T-helper 2 cell treated with Interferon-gamma antibody and Interleukin-4, amounts not matched to agents 5 μg/mL and 100 μg/mL, for 36 hours (primary cell): Measurements from ENCODE around the gene THPO.

Source experiments
- DNase-seq: peaks from one replicate; pipeline ENCODE4 v3.0.0; 2021; ENCODE audit warnings: low spot score
- H3K27ac Mint-ChIP-seq: one replicate; pipeline ENCODE4 v1.8.0; 2021; ENCODE audit warnings: mild to moderate bottlenecking, mixed read lengths
- H3K27me3 Mint-ChIP-seq: one replicate; pipeline ENCODE4 v1.8.0; 2021; ENCODE audit warnings: low read depth, mixed read lengths
- H3K36me3 Mint-ChIP-seq: one replicate; pipeline ENCODE4 v1.8.0; 2021; ENCODE audit warnings: low read depth, mixed read lengths
- H3K4me1 Mint-ChIP-seq: one replicate; pipeline ENCODE4 v1.8.0; 2021; ENCODE audit warnings: low read depth, mixed read lengths
- H3K4me3 Mint-ChIP-seq: one replicate; pipeline ENCODE4 v1.8.0; 2022; ENCODE audit warnings: mild to moderate bottlenecking, moderate library complexity, mixed read lengths
- H3K9me3 Mint-ChIP-seq: one replicate; pipeline ENCODE4 v1.8.0; 2021; ENCODE audit warnings: mixed read lengths

The THPO gene

GRCh38 chr3:184333700-184334099 lies 44.3 kb downstream of the THPO start:
- Mint-ChIP-seq H3K4me1 (peaks cover 50% of the 10 kb centered on the region), H3K4me3 (peak overlapping the region; percentile 39), H3K27ac (peak overlapping the region; percentile 80), H3K27me3 (no peaks in the 10 kb centered on the region), H3K36me3 (peaks cover 54% of the 10 kb centered on the region), H3K9me3 (no peaks in the 10 kb centered on the region)
- no peak for DNase-seq

GRCh38 chr3:184333190-184333589 lies 44.8 kb downstream of the THPO start:
- Mint-ChIP-seq H3K27ac (peak overlapping the region; percentile 80), H3K4me1 (peaks cover 52% of the 10 kb centered on the region), H3K9me3 (no peaks in the 10 kb centered on the region), H3K36me3 (peaks cover 59% of the 10 kb centered on the region), H3K4me3 (no peak overlapping the region), H3K27me3 (no peaks in the 10 kb centered on the region)
- no peak for DNase-seq

- H3K4me3 Mint-ChIP-seq = no peak overlapping the region
- no peaks in the 10 kb centered on the region for H3K9me3 Mint-ChIP-seq
- H3K27me3 Mint-ChIP-seq = no peaks in the 10 kb centered on the region
- no peak for DNase-seq
- H3K4me1 Mint-ChIP-seq = peaks cover 46% of the 10 kb centered on the region
- H3K36me3 Mint-ChIP-seq = peaks cover 64% of the 10 kb centered on the region
- peak overlapping the region; percentile 80 for H3K27ac Mint-ChIP-seq
Observed at GRCh38 chr3:184332370-184333090, 45.5 kb downstream of the THPO start.

GRCh38 chr3:184328516-184328915 lies 49.5 kb downstream of the THPO start:
- Mint-ChIP-seq H3K4me1 (peaks cover 23% of the 10 kb centered on the region), H3K36me3 (peaks cover 87% of the 10 kb centered on the region), H3K9me3 (no peaks in the 10 kb centered on the region), H3K27me3 (no peaks in the 10 kb centered on the region), H3K4me3 (no peak overlapping the region), H3K27ac (no peak overlapping the region)
- DNase-seq = no peak

GRCh38 chr3:184327171-184327570 lies 50.8 kb downstream of the THPO start:
- peaks cover 84% of the 10 kb centered on the region for H3K36me3 Mint-ChIP-seq
- no peak for DNase-seq
- no peak overlapping the region for H3K27ac Mint-ChIP-seq
- H3K27me3 Mint-ChIP-seq = no peaks in the 10 kb centered on the region
- no peak overlapping the region for H3K4me3 Mint-ChIP-seq
- H3K9me3 Mint-ChIP-seq = no peaks in the 10 kb centered on the region
- peaks cover 9% of the 10 kb centered on the region for H3K4me1 Mint-ChIP-seq

- Mint-ChIP-seq H3K36me3 (peaks cover 84% of the 10 kb centered on the region), H3K4me3 (no peak overlapping the region), H3K27me3 (no peaks in the 10 kb centered on the region), H3K9me3 (no peaks in the 10 kb centered on the region), H3K27ac (no peak overlapping the region), H3K4me1 (peaks cover 4% of the 10 kb centered on the region)
- peak; percentile 38 for DNase-seq
Observed at GRCh38 chr3:184325715-184326369, 52.2 kb downstream of the THPO start.

GRCh38 chr3:184325269-184325668 lies 52.7 kb downstream of the THPO start:
- H3K27ac Mint-ChIP-seq = no peak overlapping the region
- H3K36me3 Mint-ChIP-seq = peaks cover 87% of the 10 kb centered on the region
- H3K4me1 Mint-ChIP-seq = peaks cover 4% of the 10 kb centered on the region
- no peaks in the 10 kb centered on the region for H3K27me3 Mint-ChIP-seq
- no peak for DNase-seq
- no peak overlapping the region for H3K4me3 Mint-ChIP-seq
- no peaks in the 10 kb centered on the region for H3K9me3 Mint-ChIP-seq

GRCh38 chr3:184323696-184324095 lies 54.3 kb downstream of the THPO start:
- Mint-ChIP-seq H3K27me3 (no peaks in the 10 kb centered on the region), H3K36me3 (peaks cover 83% of the 10 kb centered on the region)

GRCh38 chr3:184322731-184323487 lies 55.1 kb downstream of the THPO start:
- H3K27ac Mint-ChIP-seq = no peak overlapping the region
- H3K4me1 Mint-ChIP-seq = peaks cover 11% of the 10 kb centered on the region

More at GRCh38 chr3:184323696-184324095, 54.3 kb downstream of the THPO start:
- no peak for DNase-seq
- H3K27ac Mint-ChIP-seq = no peak overlapping the region
- no peak overlapping the region for H3K4me3 Mint-ChIP-seq
- no peaks in the 10 kb centered on the region for H3K9me3 Mint-ChIP-seq
- H3K4me1 Mint-ChIP-seq = peaks cover 10% of the 10 kb centered on the region

More at GRCh38 chr3:184322731-184323487, 55.1 kb downstream of the THPO start:
- H3K4me3 Mint-ChIP-seq = no peak overlapping the region
- no peaks in the 10 kb centered on the region for H3K27me3 Mint-ChIP-seq
- no peaks in the 10 kb centered on the region for H3K9me3 Mint-ChIP-seq
- peaks cover 80% of the 10 kb centered on the region for H3K36me3 Mint-ChIP-seq
- no peak for DNase-seq
